Measurements from ENCODE around the gene ABCC10.
"Not testable (repeated sequence)": the region's sequence is repeated elsewhere in the genome, so short reads cannot be mapped to it uniquely, and the experiment has no call there.

ABCC10 gene

GRCh38 chr6:43427406-43428111 lies at the start of gene ABCC10:
Gene ABCC10 (plus strand): TSS chr6:43427541. CDS start chr6:43427979, 438 bp downstream.
- no peaks in the 10 kb centered on the region for H3K36me3 ChIP-seq (ENCODE audit: control insufficient read depth, insufficient read depth, low read length)
- no peaks in the 10 kb centered on the region for H3K9me3 ChIP-seq (ENCODE audit: control insufficient read depth, low read length)

GRCh38 chr6:43377710-43378229 lies 49.6 kb upstream of the ABCC10 start:
- no peak overlapping the region for H3K9ac ChIP-seq (ENCODE audit: low read length)

More at GRCh38 chr6:43427406-43428111, at the start of gene ABCC10:
- Histone ChIP-seq H3K4me1 (ENCODE audit: control insufficient read depth, insufficient read depth, low read length) (peaks cover 7% of the 10 kb centered on the region), H3K27me3 (ENCODE audit: control insufficient read depth, insufficient read depth, low read length) (no peaks in the 10 kb centered on the region), H3K9ac (ENCODE audit: low read length) (peak within 1 kb of the TSS; percentile 72), H3K4me3 (ENCODE audit: low read length) (peak within 1 kb of the TSS; percentile 92)

GRCh38 chr6:43378631-43379030 lies 48.7 kb upstream of the ABCC10 start:
- no peaks in the 10 kb centered on the region for H3K36me3 ChIP-seq (ENCODE audit: control insufficient read depth, insufficient read depth, low read length)
- no peaks in the 10 kb centered on the region for H3K27me3 ChIP-seq (ENCODE audit: control insufficient read depth, insufficient read depth, low read length)
- no peaks in the 10 kb centered on the region for H3K9me3 ChIP-seq (ENCODE audit: control insufficient read depth, low read length)
- H3K4me1 ChIP-seq (ENCODE audit: control insufficient read depth, insufficient read depth, low read length): no peaks in the 10 kb centered on the region
- H3K9ac ChIP-seq (ENCODE audit: low read length): no peak overlapping the region
- H3K4me3 ChIP-seq (ENCODE audit: low read length): no peak overlapping the region

More at GRCh38 chr6:43377710-43378229, 49.6 kb upstream of the ABCC10 start:
- Histone ChIP-seq H3K27me3 (ENCODE audit: control insufficient read depth, insufficient read depth, low read length) (no peaks in the 10 kb centered on the region), H3K36me3 (ENCODE audit: control insufficient read depth, insufficient read depth, low read length) (no peaks in the 10 kb centered on the region), H3K4me1 (ENCODE audit: control insufficient read depth, insufficient read depth, low read length) (no peaks in the 10 kb centered on the region), H3K4me3 (ENCODE audit: low read length) (no peak overlapping the region), H3K9me3 (ENCODE audit: control insufficient read depth, low read length) (no peaks in the 10 kb centered on the region)

GRCh38 chr6:43380858-43381257 lies 46.5 kb upstream of the ABCC10 start:
- not testable (repeated sequence) for H3K27me3 ChIP-seq (ENCODE audit: control insufficient read depth, insufficient read depth, low read length); H3K9me3 ChIP-seq (ENCODE audit: control insufficient read depth, low read length); H3K36me3 ChIP-seq (ENCODE audit: control insufficient read depth, insufficient read depth, low read length); H3K4me3 ChIP-seq (ENCODE audit: low read length); H3K9ac ChIP-seq (ENCODE audit: low read length); H3K4me1 ChIP-seq (ENCODE audit: control insufficient read depth, insufficient read depth, low read length)

GRCh38 chr6:43383021-43383667 lies 44.2 kb upstream of the ABCC10 start:
- no peaks in the 10 kb centered on the region for H3K36me3 ChIP-seq (ENCODE audit: control insufficient read depth, insufficient read depth, low read length)
- H3K9ac ChIP-seq (ENCODE audit: low read length): no peak overlapping the region
- H3K4me3 ChIP-seq (ENCODE audit: low read length): no peak overlapping the region
- H3K4me1 ChIP-seq (ENCODE audit: control insufficient read depth, insufficient read depth, low read length): no peaks in the 10 kb centered on the region
- no peaks in the 10 kb centered on the region for H3K9me3 ChIP-seq (ENCODE audit: control insufficient read depth, low read length)
- no peaks in the 10 kb centered on the region for H3K27me3 ChIP-seq (ENCODE audit: control insufficient read depth, insufficient read depth, low read length)

- Histone ChIP-seq H3K9me3 (ENCODE audit: control insufficient read depth, low read length) (no peaks in the 10 kb centered on the region), H3K4me3 (ENCODE audit: low read length) (no peak overlapping the region), H3K27me3 (ENCODE audit: control insufficient read depth, insufficient read depth, low read length) (peaks cover 6% of the 10 kb centered on the region), H3K9ac (ENCODE audit: low read length) (no peak overlapping the region), H3K36me3 (ENCODE audit: control insufficient read depth, insufficient read depth, low read length) (no peaks in the 10 kb centered on the region), H3K4me1 (ENCODE audit: control insufficient read depth, insufficient read depth, low read length) (peaks cover 4% of the 10 kb centered on the region)
These were observed 40.8 kb upstream of the ABCC10 start for GRCh38 chr6:43386492-43386891.

- Histone ChIP-seq H3K36me3 (ENCODE audit: control insufficient read depth, insufficient read depth, low read length) (no peaks in the 10 kb centered on the region), H3K9me3 (ENCODE audit: control insufficient read depth, low read length) (no peaks in the 10 kb centered on the region), H3K4me1 (ENCODE audit: control insufficient read depth, insufficient read depth, low read length) (peaks cover 4% of the 10 kb centered on the region), H3K4me3 (ENCODE audit: low read length) (no peak overlapping the region), H3K27me3 (ENCODE audit: control insufficient read depth, insufficient read depth, low read length) (peaks cover 6% of the 10 kb centered on the region), H3K9ac (ENCODE audit: low read length) (no peak overlapping the region)
These were observed 37.5 kb upstream of the ABCC10 start for GRCh38 chr6:43389730-43390295.

GRCh38 chr6:43390753-43391439 lies 36.4 kb upstream of the ABCC10 start:
- not testable (repeated sequence) for H3K9me3 ChIP-seq (ENCODE audit: control insufficient read depth, low read length); H3K4me1 ChIP-seq (ENCODE audit: control insufficient read depth, insufficient read depth, low read length); H3K36me3 ChIP-seq (ENCODE audit: control insufficient read depth, insufficient read depth, low read length); H3K4me3 ChIP-seq (ENCODE audit: low read length); H3K27me3 ChIP-seq (ENCODE audit: control insufficient read depth, insufficient read depth, low read length); H3K9ac ChIP-seq (ENCODE audit: low read length)

GRCh38 chr6:43391440-43392031 lies 35.8 kb upstream of the ABCC10 start:
- H3K27me3 ChIP-seq (ENCODE audit: control insufficient read depth, insufficient read depth, low read length): peaks cover 6% of the 10 kb centered on the region
- no peaks in the 10 kb centered on the region for H3K9me3 ChIP-seq (ENCODE audit: control insufficient read depth, low read length)
- H3K9ac ChIP-seq (ENCODE audit: low read length): no peak overlapping the region
- no peaks in the 10 kb centered on the region for H3K36me3 ChIP-seq (ENCODE audit: control insufficient read depth, insufficient read depth, low read length)
- H3K4me3 ChIP-seq (ENCODE audit: low read length): no peak overlapping the region
- H3K4me1 ChIP-seq (ENCODE audit: control insufficient read depth, insufficient read depth, low read length): peaks cover 4% of the 10 kb centered on the region

- H3K36me3 ChIP-seq (ENCODE audit: control insufficient read depth, insufficient read depth, low read length); H3K9me3 ChIP-seq (ENCODE audit: control insufficient read depth, low read length); H3K4me3 ChIP-seq (ENCODE audit: low read length); H3K27me3 ChIP-seq (ENCODE audit: control insufficient read depth, insufficient read depth, low read length); H3K9ac ChIP-seq (ENCODE audit: low read length); H3K4me1 ChIP-seq (ENCODE audit: control insufficient read depth, insufficient read depth, low read length): not testable (repeated sequence)
These were observed 34.2 kb upstream of the ABCC10 start for GRCh38 chr6:43393133-43393532.

- H3K36me3 ChIP-seq (ENCODE audit: control insufficient read depth, insufficient read depth, low read length): no peaks in the 10 kb centered on the region
- H3K4me3 ChIP-seq (ENCODE audit: low read length): no peak overlapping the region
- H3K4me1 ChIP-seq (ENCODE audit: control insufficient read depth, insufficient read depth, low read length): peaks cover 4% of the 10 kb centered on the region
- peaks cover 6% of the 10 kb centered on the region for H3K27me3 ChIP-seq (ENCODE audit: control insufficient read depth, insufficient read depth, low read length)
- no peaks in the 10 kb centered on the region for H3K9me3 ChIP-seq (ENCODE audit: control insufficient read depth, low read length)
- no peak overlapping the region for H3K9ac ChIP-seq (ENCODE audit: low read length)
These were observed 33.7 kb upstream of the ABCC10 start for GRCh38 chr6:43393602-43394001.

Data from mucosa of stomach (tissue), 1 donor.